Measurements from ENCODE around the gene CFAP299.

CFAP299 gene

DNA sequence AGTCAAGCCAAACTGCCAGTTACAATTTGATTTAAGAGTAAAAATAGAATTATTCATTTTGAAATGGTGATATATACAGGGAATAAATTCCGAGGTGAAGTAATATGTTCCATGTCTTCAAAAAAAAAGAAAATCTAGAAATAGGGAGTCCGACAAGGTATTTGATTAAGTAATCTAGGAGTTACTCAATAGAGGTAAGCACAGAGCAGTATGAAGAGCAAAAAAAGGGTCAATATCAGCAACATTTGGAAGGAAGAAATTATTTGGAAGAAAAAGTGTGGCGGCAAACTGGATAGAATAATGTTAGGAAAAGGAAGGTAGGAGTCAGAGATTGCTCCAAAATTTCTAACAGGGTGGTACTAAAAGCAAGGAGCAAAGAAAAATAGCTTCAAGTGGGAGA lies 581.2 kb downstream of the CFAP299 start:
- Histone ChIP-seq H3K4me3 (ENCODE audit: control insufficient read depth in 1 of 7, extremely low read depth in 1 of 7, insufficient read depth in 4 of 7, low read depth in 2 of 7, low read length in 6 of 7) (no peak overlapping the region), H3K4me1 (ENCODE audit: control extremely low read depth in 1 of 4, control insufficient read depth in 4 of 4, insufficient read depth in 4 of 4, low read length in 3 of 4) (no peaks in the 10 kb centered on the region), H3K27me3 (replicated peaks in 2 of 5; ENCODE audit: control insufficient read depth in 4 of 5, insufficient read depth in 5 of 5, low read length in 4 of 5) (no peaks in the 10 kb centered on the region), H3K36me3 (ENCODE audit: control insufficient read depth in 4 of 4, insufficient read depth in 4 of 4, low read length in 3 of 4) (no peaks in the 10 kb centered on the region), H3K9me3 (ENCODE audit: control extremely low read depth in 1 of 5, control insufficient read depth in 4 of 5, insufficient read depth in 2 of 5, low read depth in 1 of 5, low read length in 4 of 5) (no peaks in the 10 kb centered on the region), H3K27ac (ENCODE audit: insufficient read depth in 1 of 2, low read depth in 1 of 2, low read length in 2 of 2, poor library complexity in 1 of 2, severe bottlenecking in 2 of 2) (no peak overlapping the region)
- DNase-seq = no peak
- ChIA-PET POLR2A (no interaction called here), CTCF (no interaction called here)
- WGBS (ENCODE audit: insufficient coverage) = 95% methylated on average over 3 of the region's 3 CpGs

- no peaks in the 10 kb centered on the region for H3K4me1 ChIP-seq (ENCODE audit: control extremely low read depth in 1 of 4, control insufficient read depth in 4 of 4, insufficient read depth in 4 of 4, low read length in 3 of 4)
- H3K9me3 ChIP-seq (ENCODE audit: control extremely low read depth in 1 of 5, control insufficient read depth in 4 of 5, insufficient read depth in 2 of 5, low read depth in 1 of 5, low read length in 4 of 5) = no peaks in the 10 kb centered on the region
- peak in 1 of 3 donors; percentile 12 for DNase-seq
- ChIA-PET CTCF (no interaction called here), POLR2A (no interaction called here)
- no peaks in the 10 kb centered on the region for H3K36me3 ChIP-seq (ENCODE audit: control insufficient read depth in 4 of 4, insufficient read depth in 4 of 4, low read length in 3 of 4)
- no peak overlapping the region for H3K27ac ChIP-seq (ENCODE audit: insufficient read depth in 1 of 2, low read depth in 1 of 2, low read length in 2 of 2, poor library complexity in 1 of 2, severe bottlenecking in 2 of 2)
- H3K27me3 ChIP-seq (replicated peaks in 2 of 5; ENCODE audit: control insufficient read depth in 4 of 5, insufficient read depth in 5 of 5, low read length in 4 of 5) = no peaks in the 10 kb centered on the region
- no peak overlapping the region for H3K4me3 ChIP-seq (ENCODE audit: control insufficient read depth in 1 of 7, extremely low read depth in 1 of 7, insufficient read depth in 4 of 7, low read depth in 2 of 7, low read length in 6 of 7)
Measured at GRCh38 chr4:80918004-80918403, 582.5 kb downstream of the CFAP299 start.

- ChIA-PET CTCF (no interaction called here), POLR2A (no interaction called here)
- Histone ChIP-seq H3K9me3 (ENCODE audit: control extremely low read depth in 1 of 5, control insufficient read depth in 4 of 5, insufficient read depth in 2 of 5, low read depth in 1 of 5, low read length in 4 of 5) (no peaks in the 10 kb centered on the region), H3K4me1 (ENCODE audit: control extremely low read depth in 1 of 4, control insufficient read depth in 4 of 4, insufficient read depth in 4 of 4, low read length in 3 of 4) (no peaks in the 10 kb centered on the region), H3K36me3 (ENCODE audit: control insufficient read depth in 4 of 4, insufficient read depth in 4 of 4, low read length in 3 of 4) (no peaks in the 10 kb centered on the region), H3K27ac (ENCODE audit: insufficient read depth in 1 of 2, low read depth in 1 of 2, low read length in 2 of 2, poor library complexity in 1 of 2, severe bottlenecking in 2 of 2) (no peak overlapping the region), H3K27me3 (replicated peaks in 2 of 5; ENCODE audit: control insufficient read depth in 4 of 5, insufficient read depth in 5 of 5, low read length in 4 of 5) (no peaks in the 10 kb centered on the region), H3K4me3 (ENCODE audit: control insufficient read depth in 1 of 7, extremely low read depth in 1 of 7, insufficient read depth in 4 of 7, low read depth in 2 of 7, low read length in 6 of 7) (no peak overlapping the region)
- 100% methylated on average over 2 of the region's 2 CpGs for WGBS (ENCODE audit: insufficient coverage)
- DNase-seq = no peak
Measured at GRCh38 chr4:80921441-80921840, 585.9 kb downstream of the CFAP299 start.

DNA sequence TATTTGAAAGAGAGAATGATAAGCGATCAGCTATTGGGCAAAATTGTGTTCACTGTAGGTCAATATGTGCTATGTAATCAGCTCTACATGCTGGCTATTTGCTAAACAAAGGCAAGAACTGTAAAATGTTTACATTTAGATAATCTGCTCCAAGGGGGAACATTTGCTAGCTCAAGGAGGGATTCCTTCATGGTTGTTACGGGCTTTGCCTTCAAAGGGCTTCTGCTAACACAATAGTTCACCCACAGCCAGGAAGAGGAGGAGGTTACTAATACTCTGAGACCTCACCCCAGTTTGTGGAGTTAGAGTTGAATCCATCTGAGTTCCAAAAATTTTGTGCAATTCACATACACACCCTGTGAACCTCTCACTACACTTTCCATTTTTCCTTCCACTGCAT lies 587.4 kb downstream of the CFAP299 start:
- H3K27ac ChIP-seq (ENCODE audit: insufficient read depth in 1 of 2, low read depth in 1 of 2, low read length in 2 of 2, poor library complexity in 1 of 2, severe bottlenecking in 2 of 2) = no peak overlapping the region
- ChIA-PET CTCF (no interaction called here), POLR2A (no interaction called here)
- no peak for DNase-seq
- H3K36me3 ChIP-seq (ENCODE audit: control insufficient read depth in 4 of 4, insufficient read depth in 4 of 4, low read length in 3 of 4) = no peaks in the 10 kb centered on the region
- peaks cover 0 to 2% (median 0%) of the 10 kb centered on the region in 5 experiments for H3K27me3 ChIP-seq (replicated peaks in 2 of 5; ENCODE audit: control insufficient read depth in 4 of 5, insufficient read depth in 5 of 5, low read length in 4 of 5)
- H3K4me3 ChIP-seq (ENCODE audit: control insufficient read depth in 1 of 7, extremely low read depth in 1 of 7, insufficient read depth in 4 of 7, low read depth in 2 of 7, low read length in 6 of 7) = no peak overlapping the region
- H3K9me3 ChIP-seq (ENCODE audit: control extremely low read depth in 1 of 5, control insufficient read depth in 4 of 5, insufficient read depth in 2 of 5, low read depth in 1 of 5, low read length in 4 of 5) = no peaks in the 10 kb centered on the region
- 100% methylated on average over 1 of the region's 2 CpGs for WGBS (ENCODE audit: insufficient coverage)
- H3K4me1 ChIP-seq (ENCODE audit: control extremely low read depth in 1 of 4, control insufficient read depth in 4 of 4, insufficient read depth in 4 of 4, low read length in 3 of 4) = no peaks in the 10 kb centered on the region

GRCh38 chr4:80925293-80925692 lies 589.8 kb downstream of the CFAP299 start:
- Histone ChIP-seq H3K27ac (ENCODE audit: insufficient read depth in 1 of 2, low read depth in 1 of 2, low read length in 2 of 2, poor library complexity in 1 of 2, severe bottlenecking in 2 of 2) (no peak overlapping the region), H3K27me3 (replicated peaks in 2 of 5; ENCODE audit: control insufficient read depth in 4 of 5, insufficient read depth in 5 of 5, low read length in 4 of 5) (peaks cover 0 to 2% (median 0%) of the 10 kb centered on the region in 5 experiments), H3K4me3 (ENCODE audit: control insufficient read depth in 1 of 7, extremely low read depth in 1 of 7, insufficient read depth in 4 of 7, low read depth in 2 of 7, low read length in 6 of 7) (no peak overlapping the region), H3K4me1 (ENCODE audit: control extremely low read depth in 1 of 4, control insufficient read depth in 4 of 4, insufficient read depth in 4 of 4, low read length in 3 of 4) (no peaks in the 10 kb centered on the region), H3K9me3 (ENCODE audit: control extremely low read depth in 1 of 5, control insufficient read depth in 4 of 5, insufficient read depth in 2 of 5, low read depth in 1 of 5, low read length in 4 of 5) (no peaks in the 10 kb centered on the region), H3K36me3 (ENCODE audit: control insufficient read depth in 4 of 4, insufficient read depth in 4 of 4, low read length in 3 of 4) (no peaks in the 10 kb centered on the region)
- POLR2A ChIA-PET = no interaction called here
- DNase-seq = no peak
- CTCF ChIA-PET = no interaction called here
- WGBS (ENCODE audit: insufficient coverage) = 100% methylated on average over 1 of the region's 1 CpG

DNA sequence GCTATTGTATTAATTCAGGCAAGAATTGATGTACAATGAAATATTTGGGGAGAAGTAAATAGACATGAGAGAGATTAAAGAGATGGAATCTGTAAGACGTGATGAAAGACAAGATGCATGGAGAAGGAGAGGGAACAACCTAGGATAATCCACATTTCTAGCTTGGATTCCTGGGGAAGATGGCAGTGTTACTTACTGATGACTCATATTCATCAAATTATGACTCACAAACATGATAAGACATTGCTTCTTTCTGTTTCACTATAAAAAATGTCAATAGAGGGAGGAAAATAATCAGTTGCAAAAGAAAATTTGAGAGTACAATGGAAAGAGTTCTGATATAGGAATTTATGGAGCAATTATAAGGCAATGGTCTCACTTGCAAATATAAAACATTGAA lies 590.9 kb downstream of the CFAP299 start:
- ChIA-PET POLR2A (no interaction called here), CTCF (no interaction called here)
- Histone ChIP-seq H3K9me3 (ENCODE audit: control extremely low read depth in 1 of 5, control insufficient read depth in 4 of 5, insufficient read depth in 2 of 5, low read depth in 1 of 5, low read length in 4 of 5) (no peaks in the 10 kb centered on the region), H3K36me3 (ENCODE audit: control insufficient read depth in 4 of 4, insufficient read depth in 4 of 4, low read length in 3 of 4) (no peaks in the 10 kb centered on the region), H3K27ac (ENCODE audit: insufficient read depth in 1 of 2, low read depth in 1 of 2, low read length in 2 of 2, poor library complexity in 1 of 2, severe bottlenecking in 2 of 2) (no peak overlapping the region), H3K27me3 (replicated peaks in 2 of 5; ENCODE audit: control insufficient read depth in 4 of 5, insufficient read depth in 5 of 5, low read length in 4 of 5) (peaks cover 0 to 2% (median 0%) of the 10 kb centered on the region in 5 experiments), H3K4me1 (ENCODE audit: control extremely low read depth in 1 of 4, control insufficient read depth in 4 of 4, insufficient read depth in 4 of 4, low read length in 3 of 4) (no peaks in the 10 kb centered on the region), H3K4me3 (ENCODE audit: control insufficient read depth in 1 of 7, extremely low read depth in 1 of 7, insufficient read depth in 4 of 7, low read depth in 2 of 7, low read length in 6 of 7) (no peak overlapping the region)
- DNase-seq = no peak
- no CpG with 5 or more reads among the region's 1 CpG for WGBS (ENCODE audit: insufficient coverage)

- CTCF ChIA-PET = no interaction called here
Measured at GRCh38 chr4:80926891-80927290, 591.4 kb downstream of the CFAP299 start.

More at GRCh38 chr4:80926891-80927290, 591.4 kb downstream of the CFAP299 start:
- H3K4me1 ChIP-seq (ENCODE audit: control extremely low read depth in 1 of 4, control insufficient read depth in 4 of 4, insufficient read depth in 4 of 4, low read length in 3 of 4) = no peaks in the 10 kb centered on the region
- no peaks in the 10 kb centered on the region for H3K36me3 ChIP-seq (ENCODE audit: control insufficient read depth in 4 of 4, insufficient read depth in 4 of 4, low read length in 3 of 4)
- no peak overlapping the region for H3K27ac ChIP-seq (ENCODE audit: insufficient read depth in 1 of 2, low read depth in 1 of 2, low read length in 2 of 2, poor library complexity in 1 of 2, severe bottlenecking in 2 of 2)
- H3K27me3 ChIP-seq (replicated peaks in 2 of 5; ENCODE audit: control insufficient read depth in 4 of 5, insufficient read depth in 5 of 5, low read length in 4 of 5) = peaks cover 0 to 2% (median 0%) of the 10 kb centered on the region in 5 experiments
- POLR2A ChIA-PET = no interaction called here
- no peaks in the 10 kb centered on the region for H3K9me3 ChIP-seq (ENCODE audit: control extremely low read depth in 1 of 5, control insufficient read depth in 4 of 5, insufficient read depth in 2 of 5, low read depth in 1 of 5, low read length in 4 of 5)
- H3K4me3 ChIP-seq (ENCODE audit: control insufficient read depth in 1 of 7, extremely low read depth in 1 of 7, insufficient read depth in 4 of 7, low read depth in 2 of 7, low read length in 6 of 7) = no peak overlapping the region
- no CpG with 5 or more reads among the region's 1 CpG for WGBS (ENCODE audit: insufficient coverage)
- no peak for DNase-seq
